ENCODE measurements around the gene SLITRK1. TPM values are rescaled to one million over a fixed set of nuclear protein-coding genes. Genes with fewer than 3 reads are reported as not detected.
A peak's percentile ranks its signal among the peaks of the same experiment; 100 is the strongest.

SLITRK1 gene
- total and polyA plus RNA-seq, 4 donors: 10.1 to 36.1 (median 32.7) TPM

- Histone ChIP-seq H3K9me3 (ENCODE audit: control insufficient read depth, insufficient read depth, low read length) (no peaks in the 10 kb centered on the region), H3K36me3 (ENCODE audit: control insufficient read depth, insufficient read depth, low read length) (no peaks in the 10 kb centered on the region), H3K27ac (ENCODE audit: low read depth, low read length) (no peak overlapping the region), H3K27me3 (ENCODE audit: control insufficient read depth, insufficient read depth, low read length) (peaks cover 14% of the 10 kb centered on the region), H3K4me1 (ENCODE audit: control insufficient read depth, insufficient read depth, low read length) (peaks cover 23% of the 10 kb centered on the region), H3K4me3 (ENCODE audit: low read depth, low read length) (no peak overlapping the region)
- no peak for DNase-seq (ENCODE audit: low read depth in 4 of 6, low spot score in 6 of 6)
- no CpG with 5 or more reads among the region's 3 CpGs for WGBS (ENCODE audit: insufficient coverage)
These were observed 5.7 kb downstream of the SLITRK1 start for GRCh38 chr13:83876546-83876945.

DNA sequence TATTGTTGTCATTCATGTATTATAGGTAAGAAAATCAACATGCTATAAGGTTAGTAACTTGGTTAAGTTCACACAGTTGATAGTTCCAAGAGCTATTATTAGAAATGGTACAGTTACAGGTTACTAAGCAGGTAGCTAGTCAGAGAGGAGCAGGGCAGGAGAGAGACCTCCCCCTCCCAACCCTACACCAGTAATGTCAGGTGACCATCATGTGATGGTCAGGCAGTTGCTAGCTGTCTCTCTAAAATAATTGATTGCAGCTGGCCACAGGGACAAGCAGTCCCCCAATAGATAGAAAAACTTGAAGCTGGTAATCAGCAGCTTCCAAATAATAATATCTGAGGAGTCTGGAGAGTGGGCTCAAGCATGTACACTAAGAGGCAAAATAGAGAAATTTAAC, 14.6 kb downstream of the SLITRK1 start:
- Histone ChIP-seq H3K9me3 (ENCODE audit: control insufficient read depth, insufficient read depth, low read length) (no peaks in the 10 kb centered on the region), H3K36me3 (ENCODE audit: control insufficient read depth, insufficient read depth, low read length) (no peaks in the 10 kb centered on the region), H3K27me3 (ENCODE audit: control insufficient read depth, insufficient read depth, low read length) (no peaks in the 10 kb centered on the region), H3K4me3 (ENCODE audit: low read depth, low read length) (no peak overlapping the region), H3K4me1 (ENCODE audit: control insufficient read depth, insufficient read depth, low read length) (no peaks in the 10 kb centered on the region), H3K27ac (ENCODE audit: low read depth, low read length) (no peak overlapping the region)
- DNase-seq (ENCODE audit: low read depth in 4 of 6, low spot score in 6 of 6): no peak

DNA sequence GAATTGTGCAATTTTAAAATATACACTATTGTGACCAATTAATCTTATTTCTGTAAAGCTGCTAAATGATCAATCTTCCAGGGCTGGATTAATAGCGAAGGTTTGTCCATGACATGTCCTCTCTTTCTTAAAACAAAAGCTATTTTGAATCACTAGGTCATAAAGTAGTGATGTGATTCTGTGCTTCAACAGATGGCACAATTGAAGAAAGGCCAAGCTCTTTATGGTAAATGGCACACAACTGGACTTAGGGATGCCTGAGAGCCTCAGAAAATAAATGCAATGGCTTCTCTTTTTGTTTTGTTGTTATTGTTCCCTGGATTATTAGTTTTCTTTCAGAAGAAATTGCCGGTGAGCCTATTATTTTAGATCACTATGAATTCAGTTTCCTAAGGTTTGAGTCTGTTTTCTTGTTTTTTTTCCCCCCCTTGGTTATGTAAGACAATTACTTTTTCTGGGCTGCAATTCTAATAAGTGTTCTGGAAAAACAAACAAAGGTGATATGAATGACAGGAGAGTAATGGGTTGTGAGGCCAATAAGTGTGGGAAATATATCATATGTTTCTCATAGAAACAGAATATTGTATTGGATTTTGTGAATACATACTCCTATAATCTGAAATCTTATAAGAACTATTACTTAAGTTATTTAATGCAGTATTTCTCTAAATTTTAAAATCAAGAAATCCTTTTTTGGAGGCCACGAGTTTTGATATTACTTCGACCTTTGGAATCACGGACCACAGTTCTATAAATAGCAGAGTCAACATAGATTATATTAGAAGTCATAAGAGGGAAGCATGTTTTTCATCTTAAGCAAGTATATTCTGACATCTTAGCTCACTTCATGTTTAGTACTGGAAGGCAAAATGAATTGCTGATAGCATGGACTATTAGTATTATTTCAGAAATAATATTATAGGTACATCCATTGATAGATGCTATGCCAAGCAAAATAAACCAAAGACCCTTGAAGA, 16.8 kb downstream of the SLITRK1 start:
- DNase-seq (ENCODE audit: low read depth in 4 of 6, low spot score in 6 of 6): no peak
- Histone ChIP-seq H3K4me1 (ENCODE audit: control insufficient read depth, insufficient read depth, low read length) (no peaks in the 10 kb centered on the region), H3K4me3 (ENCODE audit: low read depth, low read length) (no peak overlapping the region), H3K27me3 (ENCODE audit: control insufficient read depth, insufficient read depth, low read length) (no peaks in the 10 kb centered on the region), H3K9me3 (ENCODE audit: control insufficient read depth, insufficient read depth, low read length) (no peaks in the 10 kb centered on the region), H3K36me3 (ENCODE audit: control insufficient read depth, insufficient read depth, low read length) (no peaks in the 10 kb centered on the region), H3K27ac (ENCODE audit: low read depth, low read length) (no peak overlapping the region)
- WGBS (ENCODE audit: insufficient coverage): no CpG with 5 or more reads among the region's 5 CpGs

- no peak overlapping the region for H3K27ac ChIP-seq (ENCODE audit: low read depth, low read length)
These were observed 28.5 kb downstream of the SLITRK1 start for GRCh38 chr13:83853771-83854170.

GRCh38 chr13:83845106-83845505, 37.2 kb downstream of the SLITRK1 start:
- H3K27me3 ChIP-seq (ENCODE audit: control insufficient read depth, insufficient read depth, low read length): no peaks in the 10 kb centered on the region
- no peaks in the 10 kb centered on the region for H3K36me3 ChIP-seq (ENCODE audit: control insufficient read depth, insufficient read depth, low read length)
- peak in 1 of 6 donors; percentile 36 for DNase-seq (ENCODE audit: low read depth in 4 of 6, low spot score in 6 of 6)
- no peak overlapping the region for H3K27ac ChIP-seq (ENCODE audit: low read depth, low read length)
- no peak overlapping the region for H3K4me3 ChIP-seq (ENCODE audit: low read depth, low read length)
- no peaks in the 10 kb centered on the region for H3K4me1 ChIP-seq (ENCODE audit: control insufficient read depth, insufficient read depth, low read length)
- no peaks in the 10 kb centered on the region for H3K9me3 ChIP-seq (ENCODE audit: control insufficient read depth, insufficient read depth, low read length)
- no CpG with 5 or more reads among the region's 2 CpGs for WGBS (ENCODE audit: insufficient coverage)

More at GRCh38 chr13:83853771-83854170, 28.5 kb downstream of the SLITRK1 start:
- no peaks in the 10 kb centered on the region for H3K9me3 ChIP-seq (ENCODE audit: control insufficient read depth, insufficient read depth, low read length)
- WGBS (ENCODE audit: insufficient coverage): no CpG with 5 or more reads among the region's 3 CpGs
- DNase-seq (ENCODE audit: low read depth in 4 of 6, low spot score in 6 of 6): no peak
- H3K4me3 ChIP-seq (ENCODE audit: low read depth, low read length): no peak overlapping the region
- H3K4me1 ChIP-seq (ENCODE audit: control insufficient read depth, insufficient read depth, low read length): no peaks in the 10 kb centered on the region
- H3K36me3 ChIP-seq (ENCODE audit: control insufficient read depth, insufficient read depth, low read length): no peaks in the 10 kb centered on the region
- no peaks in the 10 kb centered on the region for H3K27me3 ChIP-seq (ENCODE audit: control insufficient read depth, insufficient read depth, low read length)

GRCh38 chr13:83839146-83839545, 43.1 kb downstream of the SLITRK1 start:
- WGBS (ENCODE audit: insufficient coverage): 20% methylated on average over 2 of the region's 3 CpGs
- no peak overlapping the region for H3K4me3 ChIP-seq (ENCODE audit: low read depth, low read length)
- H3K27ac ChIP-seq (ENCODE audit: low read depth, low read length): no peak overlapping the region
- peak in 2 of 6 donors; percentile 15 to 55 for DNase-seq (ENCODE audit: low read depth in 4 of 6, low spot score in 6 of 6)
- H3K27me3 ChIP-seq (ENCODE audit: control insufficient read depth, insufficient read depth, low read length): no peaks in the 10 kb centered on the region
- H3K4me1 ChIP-seq (ENCODE audit: control insufficient read depth, insufficient read depth, low read length): no peaks in the 10 kb centered on the region
- H3K36me3 ChIP-seq (ENCODE audit: control insufficient read depth, insufficient read depth, low read length): no peaks in the 10 kb centered on the region
- no peaks in the 10 kb centered on the region for H3K9me3 ChIP-seq (ENCODE audit: control insufficient read depth, insufficient read depth, low read length)

- no peaks in the 10 kb centered on the region for H3K4me1 ChIP-seq (ENCODE audit: control insufficient read depth, insufficient read depth, low read length)
- no peak overlapping the region for H3K27ac ChIP-seq (ENCODE audit: low read depth, low read length)
- WGBS (ENCODE audit: insufficient coverage): 100% methylated on average over 1 of the region's 3 CpGs
- no peak for DNase-seq (ENCODE audit: low read depth in 4 of 6, low spot score in 6 of 6)
- H3K9me3 ChIP-seq (ENCODE audit: control insufficient read depth, insufficient read depth, low read length): no peaks in the 10 kb centered on the region
- H3K27me3 ChIP-seq (ENCODE audit: control insufficient read depth, insufficient read depth, low read length): no peaks in the 10 kb centered on the region
- H3K36me3 ChIP-seq (ENCODE audit: control insufficient read depth, insufficient read depth, low read length): no peaks in the 10 kb centered on the region
- no peak overlapping the region for H3K4me3 ChIP-seq (ENCODE audit: low read depth, low read length)
These were observed 50.5 kb downstream of the SLITRK1 start for GRCh38 chr13:83831796-83832195.

DNA sequence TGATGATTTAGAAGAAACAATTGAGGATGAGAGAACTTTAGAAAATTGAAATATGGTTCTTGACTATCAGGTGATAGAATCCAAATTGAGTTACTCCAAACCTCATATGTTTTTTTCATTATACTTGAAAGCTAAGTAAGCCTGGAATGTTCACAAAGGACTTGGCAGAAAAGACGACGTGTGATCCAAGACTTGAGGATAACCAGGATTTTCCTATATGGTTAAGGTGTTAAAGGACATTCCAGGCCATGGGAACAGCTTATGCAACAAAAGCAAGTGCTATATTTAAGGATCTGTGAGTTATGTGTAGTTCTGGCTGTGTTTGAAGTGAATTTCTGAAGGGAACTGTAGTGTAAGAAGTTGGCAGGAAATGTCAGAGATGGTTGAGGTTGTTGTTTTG, 52.5 kb downstream of the SLITRK1 start:
- peaks cover under 1% of the 10 kb centered on the region for H3K4me1 ChIP-seq (ENCODE audit: control insufficient read depth, insufficient read depth, low read length)
- WGBS (ENCODE audit: insufficient coverage): 56% methylated on average over 2 of the region's 2 CpGs
- no peaks in the 10 kb centered on the region for H3K36me3 ChIP-seq (ENCODE audit: control insufficient read depth, insufficient read depth, low read length)
- no peak overlapping the region for H3K27ac ChIP-seq (ENCODE audit: low read depth, low read length)
- no peaks in the 10 kb centered on the region for H3K9me3 ChIP-seq (ENCODE audit: control insufficient read depth, insufficient read depth, low read length)
- no peak overlapping the region for H3K4me3 ChIP-seq (ENCODE audit: low read depth, low read length)
- DNase-seq (ENCODE audit: low read depth in 4 of 6, low spot score in 6 of 6): peak in 1 of 6 donors; percentile 4
- H3K27me3 ChIP-seq (ENCODE audit: control insufficient read depth, insufficient read depth, low read length): no peaks in the 10 kb centered on the region

GRCh38 chr13:83827338-83827737, 54.9 kb downstream of the SLITRK1 start:
- peaks cover 8% of the 10 kb centered on the region for H3K36me3 ChIP-seq (ENCODE audit: control insufficient read depth, insufficient read depth, low read length)
- peaks cover 6% of the 10 kb centered on the region for H3K9me3 ChIP-seq (ENCODE audit: control insufficient read depth, insufficient read depth, low read length)
- DNase-seq (ENCODE audit: low read depth in 4 of 6, low spot score in 6 of 6): no peak
- no peaks in the 10 kb centered on the region for H3K27me3 ChIP-seq (ENCODE audit: control insufficient read depth, insufficient read depth, low read length)
- no peak overlapping the region for H3K4me3 ChIP-seq (ENCODE audit: low read depth, low read length)
- peaks cover 5% of the 10 kb centered on the region for H3K4me1 ChIP-seq (ENCODE audit: control insufficient read depth, insufficient read depth, low read length)
- H3K27ac ChIP-seq (ENCODE audit: low read depth, low read length): no peak overlapping the region

Data from spinal cord (tissue), 10 donors.